Activated B cell treated with CpG ODN at 0.5 μM for 24 hours (primary cell): ENCODE data around the gene MOB3C. TPM values are rescaled to one million over a fixed set of nuclear protein-coding genes. Genes with fewer than 3 reads are reported as not detected.

Experiments used
- ATAC-seq: fragments of 200-7000 bp; cut with Tn5 transposase; one replicate; pipeline ENCODE4 v1.10.0; 2021; ENCODE audit warnings: low read depth, mild to moderate bottlenecking, moderate library complexity
- CTCF ChIA-PET: fragments of 350-600 bp; sonication (Branson Sonifier 250); formaldehyde crosslinking; loops from one replicate; lab custom pipeline; 2021; ENCODE audit warnings: antibody characterized with exemption; lab: Charles Lee
- POLR2A ChIA-PET: fragments of 350-600 bp; sonication (Branson Sonifier 250); formaldehyde crosslinking; loops from one replicate; lab custom pipeline; 2021; ENCODE audit warnings: antibody characterized with exemption; lab: Charles Lee
- DNase-seq: peaks from one replicate; pipeline ENCODE4 v3.0.0; 2022
- H3K27ac Mint-ChIP-seq: one replicate; pipeline ENCODE4 v1.8.0; 2020; ENCODE audit warnings: mixed read lengths
- H3K27me3 Mint-ChIP-seq: one replicate; pipeline ENCODE4 v1.8.0; 2021; ENCODE audit warnings: mixed read lengths
- H3K36me3 Mint-ChIP-seq: one replicate; pipeline ENCODE4 v1.8.0; 2021; ENCODE audit warnings: low read depth, mixed read lengths
- H3K4me1 Mint-ChIP-seq: one replicate; pipeline ENCODE4 v1.8.0; 2021; ENCODE audit warnings: mixed read lengths
- H3K4me3 Mint-ChIP-seq: one replicate; pipeline ENCODE4 v1.8.0; 2020; ENCODE audit warnings: mild to moderate bottlenecking, mixed read lengths
- H3K9me3 Mint-ChIP-seq: one replicate; pipeline ENCODE4 v1.8.0; 2020; ENCODE audit warnings: mixed read lengths
- CTCF ChIP-seq: fragments of 200-600 bp; IDR thresholded peaks from one replicate; pipeline ENCODE4 v1.8.0; 2022; ENCODE audit warnings: antibody characterized with exemption, mild to moderate bottlenecking
- intact Hi-C: fragments of 100-400 bp; cut with micrococcal nuclease; formaldehyde crosslinking; loops from one replicate; pipeline ENCODE4 v1.15.1; 2024
- total RNA-seq: library from RNA; stranded (reverse); gene quantifications from 2 replicates; pipeline ENCODE4 v1.2.3, GENCODE V29; 2022

The MOB3C gene
- total RNA-seq, 1 donor from 2014 or later = 10.7 TPM

- ATAC-seq (no peak), DNase-seq (no peak)
- ChIA-PET CTCF (no interaction called here), POLR2A (interaction anchor here (7.5 kb wide), 1 partner anchor 14 kb away, joined by 108 read pairs; the partner anchor contains the start of gene MKNK1)
- peaks cover 3% of the 10 kb centered on the region for H3K36me3 Mint-ChIP-seq
- H3K9me3 Mint-ChIP-seq = no peaks in the 10 kb centered on the region
- TF ChIP-seq CTCF = no peak
- peak overlapping the region; percentile 32 for H3K4me3 Mint-ChIP-seq
- intact Hi-C loops = loop anchor here (5.0 to 10.0 kb wide), 2 partner anchors 48 to 314 kb away; partner anchors contain the start of genes ATPAF1, LRRC41 and UQCRH
- H3K27me3 Mint-ChIP-seq = no peaks in the 10 kb centered on the region
- H3K4me1 Mint-ChIP-seq = peaks cover 49% of the 10 kb centered on the region
- peak overlapping the region; percentile 62 for H3K27ac Mint-ChIP-seq
Measured at GRCh38 chr1:46618754-46619415, 2.3 kb upstream of the MOB3C start.

GRCh38 chr1:46617833-46618232 lies 1.2 kb upstream of the MOB3C start:
- ChIA-PET CTCF (no interaction called here), POLR2A (interaction anchor here (7.5 kb wide), 1 partner anchor 13 kb away, joined by 108 read pairs; the partner anchor contains the start of gene MKNK1)
- ATAC-seq (no peak), DNase-seq (no peak)
- Mint-ChIP-seq H3K4me1 (peaks cover 58% of the 10 kb centered on the region), H3K9me3 (no peaks in the 10 kb centered on the region), H3K27me3 (no peaks in the 10 kb centered on the region), H3K27ac (no peak overlapping the region), H3K4me3 (peak overlapping the region; percentile 92), H3K36me3 (peaks cover 4% of the 10 kb centered on the region)
- no peak for TF ChIP-seq CTCF
- intact Hi-C loops = loop anchor here (1.0 to 10.0 kb wide), 3 partner anchors 49 to 313 kb away; partner anchors contain the start of genes ATPAF1, EFCAB14, LRRC41 and UQCRH

- ChIA-PET POLR2A (interaction anchor here (0.6 to 7.5 kb wide), 3 partner anchors 12 to 414 kb away, joined by 3 to 108 read pairs (median 5); partner anchors contain the start of genes EFCAB14, LURAP1 and MKNK1), CTCF (no interaction called here)
- DNase-seq = no peak
- Mint-ChIP-seq H3K27me3 (no peaks in the 10 kb centered on the region), H3K36me3 (peaks cover 6% of the 10 kb centered on the region), H3K27ac (peak overlapping the region; percentile 87), H3K9me3 (no peaks in the 10 kb centered on the region), H3K4me1 (peaks cover 61% of the 10 kb centered on the region), H3K4me3 (peak overlapping the region; percentile 92)
- no peak for ATAC-seq
- TF ChIP-seq CTCF = no peak
- intact Hi-C loops = loop anchor here (1.0 to 10.0 kb wide), 3 partner anchors 50 to 312 kb away; partner anchors contain the start of genes ATPAF1, EFCAB14, LRRC41 and UQCRH
Measured at GRCh38 chr1:46617108-46617800, 643 bp upstream of the MOB3C start.

- ATAC-seq (no peak), DNase-seq (no peak)
- intact Hi-C loops = loop anchor here (1.0 to 10.0 kb wide), 3 partner anchors 11 to 311 kb away; partner anchors contain the start of genes ATPAF1, LRRC41, MKNK1 and UQCRH
- Mint-ChIP-seq H3K27ac (peak overlapping the region; percentile 78), H3K27me3 (no peaks in the 10 kb centered on the region), H3K4me3 (peak overlapping the region; percentile 92), H3K9me3 (no peaks in the 10 kb centered on the region), H3K36me3 (peaks cover 11% of the 10 kb centered on the region), H3K4me1 (peaks cover 67% of the 10 kb centered on the region)
- TF ChIP-seq CTCF = no peak
- POLR2A ChIA-PET = interaction anchor here (1.4 to 7.5 kb wide), 2 partner anchors 11 to 103 kb away, joined by 5 to 108 read pairs; partner anchors contain the start of genes EFCAB14 and MKNK1
- CTCF ChIA-PET = interaction anchor here (1.1 kb wide), 1 partner anchor 11 kb away, joined by 3 read pairs; the partner anchor contains the start of gene MKNK1
Measured at GRCh38 chr1:46615735-46616134, 876 bp downstream of the MOB3C start.
